ENCODE results near the gene AFAP1L2.

DNA sequence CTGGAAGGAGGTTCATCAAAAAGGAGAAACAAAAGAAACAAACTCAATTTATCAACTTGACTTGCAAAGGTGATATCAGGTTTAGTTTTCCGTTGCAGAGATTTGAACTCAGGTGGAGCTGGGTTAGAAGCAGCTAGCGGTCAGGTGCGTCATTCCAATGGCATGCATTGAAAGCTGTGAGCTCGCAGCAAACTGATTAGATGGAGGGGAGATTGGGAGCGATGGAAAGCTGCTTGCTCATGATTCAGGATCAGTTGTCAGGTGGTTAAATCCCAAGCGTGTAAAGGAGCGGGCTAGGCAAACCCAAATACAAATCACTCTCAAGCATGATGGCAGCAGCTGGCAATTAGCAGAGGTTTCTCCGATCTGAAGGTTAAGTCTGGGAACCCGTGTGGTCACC lies 49.3 kb upstream of the AFAP1L2 start:
- TF ChIP-seq, protein P1, sequence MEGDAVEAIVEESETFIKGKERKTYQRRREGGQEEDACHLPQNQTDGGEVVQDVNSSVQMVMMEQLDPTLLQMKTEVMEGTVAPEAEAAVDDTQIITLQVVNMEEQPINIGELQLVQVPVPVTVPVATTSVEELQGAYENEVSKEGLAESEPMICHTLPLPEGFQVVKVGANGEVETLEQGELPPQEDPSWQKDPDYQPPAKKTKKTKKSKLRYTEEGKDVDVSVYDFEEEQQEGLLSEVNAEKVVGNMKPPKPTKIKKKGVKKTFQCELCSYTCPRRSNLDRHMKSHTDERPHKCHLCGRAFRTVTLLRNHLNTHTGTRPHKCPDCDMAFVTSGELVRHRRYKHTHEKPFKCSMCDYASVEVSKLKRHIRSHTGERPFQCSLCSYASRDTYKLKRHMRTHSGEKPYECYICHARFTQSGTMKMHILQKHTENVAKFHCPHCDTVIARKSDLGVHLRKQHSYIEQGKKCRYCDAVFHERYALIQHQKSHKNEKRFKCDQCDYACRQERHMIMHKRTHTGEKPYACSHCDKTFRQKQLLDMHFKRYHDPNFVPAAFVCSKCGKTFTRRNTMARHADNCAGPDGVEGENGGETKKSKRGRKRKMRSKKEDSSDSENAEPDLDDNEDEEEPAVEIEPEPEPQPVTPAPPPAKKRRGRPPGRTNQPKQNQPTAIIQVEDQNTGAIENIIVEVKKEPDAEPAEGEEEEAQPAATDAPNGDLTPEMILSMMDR (IDR thresholded peaks at IDR 0.05) = no peak
- TF ChIP-seq POLR2A (IDR thresholded peaks at IDR 0.05) = no peak
